Fibroblast of lung (primary cell): ENCODE data around the gene GSG1L. TPM values are rescaled to one million over a fixed set of nuclear protein-coding genes. Genes with fewer than 3 reads are reported as not detected.

Experiments used
- DNase-seq, 2 donors: peaks; one replicate each; pipeline versions ENCODE4 v3.0.0 to v3.0.0-alpha.2; 2010; ENCODE audit warnings: low read depth in 2 of 2
- H2AFZ ChIP-seq: 2 replicates; pipeline ENCODE4 v1.5.1; 2012; ENCODE audit warnings: low read length, control low read depth, inconsistent platforms
- H3K27ac ChIP-seq: 2 replicates; pipeline ENCODE4 v1.5.1; 2011; ENCODE audit warnings: low read length, control low read depth; ENCODE audit not compliant: insufficient read depth
- H3K27me3 ChIP-seq: 2 replicates; pipeline ENCODE4 v1.5.1; 2011; ENCODE audit warnings: mild to moderate bottlenecking, low read length; ENCODE audit not compliant: control insufficient read depth, insufficient read depth
- H3K36me3 ChIP-seq: 2 replicates; pipeline ENCODE4 v1.5.1; 2011; ENCODE audit warnings: low read length; ENCODE audit not compliant: control insufficient read depth, insufficient read depth
- H3K4me1 ChIP-seq: 2 replicates; pipeline ENCODE4 v1.5.1; 2011; ENCODE audit warnings: low read length; ENCODE audit not compliant: control insufficient read depth, insufficient read depth; ENCODE audit errors: extremely low read depth
- H3K4me2 ChIP-seq: 2 replicates; pipeline ENCODE4 v1.5.1; 2011; ENCODE audit warnings: low read length, control low read depth; ENCODE audit not compliant: insufficient read depth; ENCODE audit errors: extremely low read depth
- H3K4me3 ChIP-seq, 4 experiments: fragments of 200-600 bp in 1 of 4; sonication (generic) in 1 of 4; replicated peaks in 1 of 4; 2 replicates each; pipeline ENCODE4 v1.5.1; 2011 to 2016; ENCODE audit warnings: low read length in 4 of 4, low read depth in 3 of 4, mild to moderate bottlenecking in 3 of 4, control low read depth in 2 of 4, inconsistent platforms in 1 of 4, mixed read lengths in 1 of 4; ENCODE audit not compliant: insufficient read depth in 1 of 4; ENCODE audit errors: control extremely low read depth in 1 of 4
- H3K79me2 ChIP-seq: 2 replicates; pipeline ENCODE4 v1.5.1; 2012; ENCODE audit warnings: mild to moderate bottlenecking, low read length, inconsistent platforms; ENCODE audit not compliant: control insufficient read depth, insufficient read depth
- H3K9ac ChIP-seq: 2 replicates; pipeline ENCODE4 v1.5.1; 2011; ENCODE audit warnings: mild to moderate bottlenecking, low read length, control low read depth; ENCODE audit not compliant: insufficient read depth
- H3K9me3 ChIP-seq: 2 replicates; pipeline ENCODE4 v1.5.1; 2012; ENCODE audit warnings: low read depth, low read length; ENCODE audit not compliant: control insufficient read depth, insufficient read depth
- H4K20me1 ChIP-seq: 2 replicates; pipeline ENCODE4 v1.5.1; 2011; ENCODE audit warnings: low read length; ENCODE audit not compliant: control insufficient read depth, insufficient read depth; ENCODE audit errors: extremely low read depth
- EZH2 ChIP-seq: IDR thresholded peaks from 2 replicates; pipeline ENCODE4 v1.5.1; 2012; ENCODE audit warnings: low read length, control low read depth, mild to moderate bottlenecking; ENCODE audit errors: missing control alignments
- polyA plus RNA-seq, 2 donors: library from polyadenylated mRNA; depleted of rRNA in 1 of 2; stranded (reverse) in 1 of 2; unstranded in 1 of 2; fragments of >200 nt; gene quantifications; 2 replicates each; pipeline ENCODE4 v1.2.1, GENCODE V29; 2011 to 2012; ENCODE audit warnings: missing spikeins in 1 of 2
- total RNA-seq: library from RNA; depleted of rRNA; stranded (reverse); fragments of >200 nt; gene quantifications from 2 replicates; pipeline ENCODE4 v1.2.1, GENCODE V29; 2014
- TF ChIP-seq, protein P1 (sequence below), 2 donors: IDR thresholded peaks in 1 of 2; conservative IDR thresholded peaks in 1 of 2; 1 replicate in 1 of 2; 2 replicates in 1 of 2; pipeline ENCODE4 v1.5.1; 2011 to 2012; ENCODE audit warnings: low read length in 2 of 2, control low read depth in 1 of 2, inconsistent platforms in 1 of 2, low read depth in 1 of 2, mild to moderate bottlenecking in 1 of 2

Gene GSG1L
- total and polyA plus RNA-seq, 2 donors (not counting 1 experiment from before 2014, with no cell fraction given): not detected

DNA sequence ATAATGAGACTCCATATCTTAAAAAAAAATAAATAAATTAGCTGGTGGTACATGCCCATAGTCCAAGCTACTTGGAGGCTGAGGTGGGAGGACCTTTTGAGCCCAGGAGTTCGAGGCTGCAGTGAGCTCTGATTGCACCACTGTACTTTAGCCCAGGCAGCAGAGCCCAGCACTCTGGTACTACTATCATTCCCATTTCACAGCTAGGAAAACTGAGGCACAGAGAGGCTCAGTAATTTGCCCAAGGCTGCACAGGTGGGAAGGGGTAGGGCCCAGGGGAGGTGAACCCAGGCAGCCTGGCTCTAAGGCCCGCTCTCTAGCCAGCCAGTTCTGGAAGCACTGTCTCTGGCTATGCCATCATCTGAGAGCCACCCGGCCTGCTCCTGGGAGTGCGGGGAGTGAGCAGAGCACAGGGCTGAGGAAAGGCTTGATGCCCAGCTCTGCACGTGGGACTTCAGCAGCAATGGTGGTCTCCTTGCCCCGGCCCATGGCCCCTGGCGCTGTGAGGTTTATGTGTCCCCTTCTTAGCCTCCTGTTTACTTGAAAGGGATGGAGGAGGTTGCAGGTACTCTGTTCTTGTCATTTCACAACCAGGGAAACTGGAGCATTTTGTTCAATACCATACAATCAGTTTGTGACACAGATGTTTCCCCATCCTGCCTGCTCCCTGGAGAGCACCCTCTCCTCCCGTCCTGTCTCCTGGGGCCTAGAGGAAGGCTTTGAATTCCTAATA lies 291.3 kb downstream of the GSG1L start:
- Histone ChIP-seq H3K4me3 (no peak overlapping the region), H3K4me1 (no peaks in the 10 kb centered on the region), H3K27me3 (no peaks in the 10 kb centered on the region), H4K20me1 (no peaks in the 10 kb centered on the region), H3K36me3 (peaks cover 1% of the 10 kb centered on the region), H3K9ac (no peak overlapping the region), H3K9me3 (no peaks in the 10 kb centered on the region), H3K79me2 (no peaks in the 10 kb centered on the region), H2AFZ (no peak overlapping the region), H3K27ac (no peak overlapping the region), H3K4me2 (no peak overlapping the region)
- TF ChIP-seq, protein P1, sequence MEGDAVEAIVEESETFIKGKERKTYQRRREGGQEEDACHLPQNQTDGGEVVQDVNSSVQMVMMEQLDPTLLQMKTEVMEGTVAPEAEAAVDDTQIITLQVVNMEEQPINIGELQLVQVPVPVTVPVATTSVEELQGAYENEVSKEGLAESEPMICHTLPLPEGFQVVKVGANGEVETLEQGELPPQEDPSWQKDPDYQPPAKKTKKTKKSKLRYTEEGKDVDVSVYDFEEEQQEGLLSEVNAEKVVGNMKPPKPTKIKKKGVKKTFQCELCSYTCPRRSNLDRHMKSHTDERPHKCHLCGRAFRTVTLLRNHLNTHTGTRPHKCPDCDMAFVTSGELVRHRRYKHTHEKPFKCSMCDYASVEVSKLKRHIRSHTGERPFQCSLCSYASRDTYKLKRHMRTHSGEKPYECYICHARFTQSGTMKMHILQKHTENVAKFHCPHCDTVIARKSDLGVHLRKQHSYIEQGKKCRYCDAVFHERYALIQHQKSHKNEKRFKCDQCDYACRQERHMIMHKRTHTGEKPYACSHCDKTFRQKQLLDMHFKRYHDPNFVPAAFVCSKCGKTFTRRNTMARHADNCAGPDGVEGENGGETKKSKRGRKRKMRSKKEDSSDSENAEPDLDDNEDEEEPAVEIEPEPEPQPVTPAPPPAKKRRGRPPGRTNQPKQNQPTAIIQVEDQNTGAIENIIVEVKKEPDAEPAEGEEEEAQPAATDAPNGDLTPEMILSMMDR (conservative IDR thresholded peaks at IDR 0.05 in 1 of 2, IDR thresholded peaks at IDR 0.05 in 1 of 2; ENCODE audit: low read depth in 1 of 2, low read length in 2 of 2): no peak
- TF ChIP-seq EZH2: no peak
- no peak for DNase-seq

DNA sequence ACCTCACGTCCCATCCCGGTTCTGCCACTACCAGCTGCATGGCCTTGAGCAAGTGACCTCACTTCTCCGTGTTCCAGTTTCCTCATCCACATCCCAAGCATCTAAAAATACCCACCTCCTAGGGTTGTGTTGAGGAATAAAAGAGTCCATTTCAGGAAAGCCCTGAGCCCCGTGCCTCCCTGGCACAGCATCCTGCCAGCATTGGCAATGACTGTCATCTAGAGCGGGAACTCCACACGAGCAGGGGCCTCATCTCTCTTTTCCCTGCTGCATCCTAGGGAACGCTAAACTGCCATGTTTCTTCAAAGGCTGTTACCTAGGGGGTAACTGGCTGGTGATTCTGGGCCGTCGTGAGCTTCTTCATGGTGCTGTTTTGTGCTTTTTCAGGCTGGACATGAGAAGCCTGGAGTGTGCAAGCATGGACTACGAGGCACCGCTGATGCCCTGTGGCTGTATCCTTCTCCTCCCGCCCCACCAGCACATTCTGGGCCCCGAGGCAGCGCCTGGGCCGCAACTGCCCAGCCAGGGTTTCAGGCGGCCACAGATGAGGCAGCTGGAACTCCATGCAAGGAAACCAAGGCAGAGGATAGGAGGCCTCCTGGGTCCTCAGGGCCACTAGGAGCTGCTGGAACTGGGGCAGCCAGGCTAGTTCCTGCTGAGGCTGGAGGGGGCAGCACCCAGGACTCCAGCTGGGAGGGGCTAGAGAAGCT lies 292.2 kb downstream of the GSG1L start:
- H3K9me3 ChIP-seq: no peaks in the 10 kb centered on the region
- no peak overlapping the region for H3K4me3 ChIP-seq
- no peaks in the 10 kb centered on the region for H3K27me3 ChIP-seq
- H3K36me3 ChIP-seq: peaks cover 1% of the 10 kb centered on the region
- no peak for DNase-seq
- H3K4me2 ChIP-seq: no peak overlapping the region
- no peak overlapping the region for H2AFZ ChIP-seq
- no peak overlapping the region for H3K9ac ChIP-seq
- no peaks in the 10 kb centered on the region for H4K20me1 ChIP-seq
- no peaks in the 10 kb centered on the region for H3K4me1 ChIP-seq
- no peak overlapping the region for H3K27ac ChIP-seq
- H3K79me2 ChIP-seq: no peaks in the 10 kb centered on the region
- TF ChIP-seq EZH2: no peak
- TF ChIP-seq, protein P1 (conservative IDR thresholded peaks at IDR 0.05 in 1 of 2, IDR thresholded peaks at IDR 0.05 in 1 of 2; ENCODE audit: low read depth in 1 of 2, low read length in 2 of 2): no peak

DNA sequence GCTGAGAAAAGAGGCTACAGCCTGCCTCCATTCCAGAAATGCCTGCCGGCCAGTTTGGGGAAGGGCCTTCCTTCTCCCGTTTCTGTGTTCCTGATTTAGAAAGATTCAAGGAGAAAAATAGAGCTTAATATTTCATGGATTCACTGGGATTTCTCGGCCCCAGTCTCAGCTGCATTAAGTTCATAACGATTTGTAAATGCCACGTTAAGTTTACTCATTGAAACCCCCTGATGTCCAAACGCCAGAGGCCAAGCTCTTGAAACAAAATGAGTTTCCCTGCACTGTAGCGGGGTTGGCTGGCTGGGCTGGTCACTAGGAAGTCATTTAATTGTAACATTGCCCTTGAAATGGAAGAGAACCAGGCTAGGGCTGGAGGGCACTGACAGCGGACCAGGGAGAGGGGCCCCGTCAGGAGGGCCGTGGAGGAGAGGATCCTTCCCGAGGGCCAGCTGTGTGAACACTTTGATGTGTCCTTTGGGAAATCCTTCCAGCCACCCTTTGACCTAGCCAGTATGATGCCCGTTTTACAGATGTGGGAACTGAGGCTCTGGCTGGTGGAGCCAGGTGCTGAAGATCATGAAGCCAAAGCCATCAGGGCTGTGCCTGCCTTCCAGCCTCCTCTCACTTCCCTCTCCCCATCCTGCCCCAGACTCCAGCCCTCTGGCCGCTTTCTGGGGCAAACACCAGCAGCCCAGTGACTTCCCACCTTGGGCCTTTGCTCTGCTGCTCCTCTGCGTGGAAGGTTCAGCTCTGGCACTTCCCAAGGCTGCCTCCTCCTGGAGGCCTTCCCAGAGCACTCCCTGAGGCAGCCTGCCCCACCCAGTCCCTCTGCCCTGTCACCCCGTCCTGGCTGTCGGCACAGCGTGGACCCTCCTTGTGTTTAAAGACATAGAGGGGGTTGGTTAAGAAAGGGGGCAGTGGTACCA lies 293.0 kb downstream of the GSG1L start:
- H3K4me1 ChIP-seq: no peaks in the 10 kb centered on the region
- H2AFZ ChIP-seq: no peak overlapping the region
- no peak overlapping the region for H3K9ac ChIP-seq
- no peak overlapping the region for H3K4me2 ChIP-seq
- H3K79me2 ChIP-seq: no peaks in the 10 kb centered on the region
- no peak for TF ChIP-seq EZH2
- TF ChIP-seq, protein P1 (conservative IDR thresholded peaks at IDR 0.05 in 1 of 2, IDR thresholded peaks at IDR 0.05 in 1 of 2; ENCODE audit: low read depth in 1 of 2, low read length in 2 of 2): no peak
- no peak overlapping the region for H3K4me3 ChIP-seq
- H3K36me3 ChIP-seq: peaks cover 1% of the 10 kb centered on the region
- no peaks in the 10 kb centered on the region for H3K9me3 ChIP-seq
- H4K20me1 ChIP-seq: no peaks in the 10 kb centered on the region
- no peak overlapping the region for H3K27ac ChIP-seq
- H3K27me3 ChIP-seq: no peaks in the 10 kb centered on the region
- no peak for DNase-seq
